Left ventricle myocardium inferior (tissue), 1 donor: ENCODE measurements around the gene SAE1. TPM values are rescaled to one million over a fixed set of nuclear protein-coding genes. Genes with fewer than 3 reads are reported as not detected.

Experiments used
- DNase-seq: peaks from one replicate; pipeline ENCODE4 v3.0.0-alpha.2; 2020
- H3K27ac ChIP-seq: fragments of 200-600 bp; replicated peaks from 2 replicates; pipeline ENCODE4 v1.8.0; 2021
- H3K27me3 ChIP-seq: fragments of 200-600 bp; 2 replicates; pipeline ENCODE4 v1.8.0; 2021; ENCODE audit warnings: low read depth
- H3K36me3 ChIP-seq: fragments of 200-600 bp; 2 replicates; pipeline ENCODE4 v1.8.0; 2021
- H3K4me1 ChIP-seq: fragments of 200-600 bp; 2 replicates; pipeline ENCODE4 v1.8.0; 2021
- H3K4me3 ChIP-seq: fragments of 200-600 bp; 2 replicates; pipeline ENCODE4 v1.8.0; 2021; ENCODE audit warnings: mild to moderate bottlenecking, moderate library complexity
- H3K9me3 ChIP-seq: fragments of 200-600 bp; replicated peaks from 2 replicates; pipeline ENCODE4 v1.8.0; 2021
- CTCF ChIP-seq: fragments of 200-600 bp; IDR thresholded peaks from 2 replicates; pipeline ENCODE4 v1.8.0; 2021; ENCODE audit warnings: antibody characterized with exemption, mild to moderate bottlenecking, borderline replicate concordance
- intact Hi-C: fragments of 100-400 bp; cut with micrococcal nuclease; formaldehyde crosslinking; loops from one replicate; pipeline ENCODE4 v1.11.0; 2022
- total RNA-seq: library from RNA; stranded (reverse); fragmentation: NEBNext Ultra II Directional; extraction: Animal tissue kit (Norgen Biotek cat#: 25700); gene quantifications from one replicate; pipeline ENCODE4 v1.2.1, GENCODE V29; 2021
- donor health status: DM: no; HTN: yes; CAD: no; lungs with severe emphysema.

SAE1 gene
- total RNA-seq, 1 donor from 2014 or later = 42.5 TPM

GRCh38 chr19:47172666-47173455, 42.2 kb downstream of the SAE1 start:
- TF ChIP-seq CTCF = no peak
- H3K27ac ChIP-seq = no peak overlapping the region
- intact Hi-C loops = no loop called here
- no peak for DNase-seq
- no peaks in the 10 kb centered on the region for H3K9me3 ChIP-seq
- peaks cover 49% of the 10 kb centered on the region for H3K36me3 ChIP-seq
- H3K27me3 ChIP-seq = no peaks in the 10 kb centered on the region
- H3K4me1 ChIP-seq = peaks cover 26% of the 10 kb centered on the region
- H3K4me3 ChIP-seq = no peak overlapping the region

GRCh38 chr19:47176071-47176626, 45.5 kb downstream of the SAE1 start:
- Histone ChIP-seq H3K27me3 (no peaks in the 10 kb centered on the region), H3K4me3 (no peak overlapping the region), H3K4me1 (peaks cover 31% of the 10 kb centered on the region), H3K27ac (peak overlapping the region; percentile 77), H3K9me3 (no peaks in the 10 kb centered on the region), H3K36me3 (peaks cover 35% of the 10 kb centered on the region)
- no peak for TF ChIP-seq CTCF
- intact Hi-C loops = no loop called here
- no peak for DNase-seq

DNA sequence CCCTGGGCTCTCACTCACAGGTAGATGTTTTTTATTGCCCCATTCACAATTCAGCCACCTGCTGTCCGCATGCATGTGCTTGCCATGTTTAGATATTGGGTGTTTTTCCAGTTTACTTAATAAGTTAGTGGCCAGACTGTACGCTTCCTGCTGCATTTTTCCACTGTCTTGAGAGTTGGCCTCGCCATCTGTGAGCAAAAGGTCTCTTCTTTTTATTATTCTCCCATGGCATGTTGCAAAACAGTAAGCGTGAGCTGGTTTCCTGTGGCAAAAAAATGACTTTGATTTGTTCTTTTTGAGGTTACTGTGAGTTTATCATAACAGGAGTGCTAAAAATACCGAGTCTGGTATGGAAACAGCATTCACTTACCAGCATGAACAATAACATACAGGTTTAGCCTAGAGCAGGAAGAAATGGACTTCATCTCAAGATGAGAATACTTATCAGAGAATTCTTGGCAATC, 46.0 kb downstream of the SAE1 start:
- Histone ChIP-seq H3K4me3 (no peak overlapping the region), H3K27me3 (no peaks in the 10 kb centered on the region), H3K9me3 (no peaks in the 10 kb centered on the region), H3K27ac (peak overlapping the region; percentile 77), H3K4me1 (peaks cover 31% of the 10 kb centered on the region), H3K36me3 (peaks cover 29% of the 10 kb centered on the region)
- no peak for TF ChIP-seq CTCF
- DNase-seq = no peak
- intact Hi-C loops = no loop called here

DNA sequence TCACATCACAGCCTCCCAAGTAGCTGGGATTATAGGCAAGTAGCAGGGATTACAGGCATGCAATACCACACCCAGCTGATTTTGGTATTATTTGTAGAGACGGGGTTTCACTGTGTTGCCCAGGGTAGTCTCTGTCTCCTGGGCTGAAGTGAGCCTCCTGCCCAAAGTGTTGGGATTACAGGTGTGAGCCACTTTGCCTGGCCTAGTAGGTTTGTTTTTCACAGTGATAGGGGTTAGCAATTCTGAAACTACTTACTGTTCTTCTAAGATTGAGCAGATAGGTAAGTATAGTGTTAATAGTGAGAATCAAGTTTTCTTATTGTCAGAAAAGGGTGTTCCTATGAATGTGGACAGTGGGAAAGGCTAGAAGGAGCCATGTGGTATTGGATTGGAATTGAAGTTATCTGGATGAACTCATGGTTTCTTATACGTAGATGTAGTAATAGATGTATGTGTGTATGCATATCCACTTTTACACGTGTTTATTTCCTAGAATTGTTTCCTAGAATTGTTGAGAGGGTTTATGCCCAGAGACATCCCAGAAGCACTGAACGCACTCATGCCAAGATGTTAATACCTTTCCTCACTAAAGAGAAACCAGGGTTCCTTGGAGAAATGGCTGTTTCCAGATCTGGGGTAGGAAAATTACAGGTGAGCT, 49.1 kb downstream of the SAE1 start:
- Histone ChIP-seq H3K4me3 (no peak overlapping the region), H3K9me3 (no peaks in the 10 kb centered on the region), H3K27ac (no peak overlapping the region), H3K27me3 (no peaks in the 10 kb centered on the region), H3K4me1 (peaks cover 47% of the 10 kb centered on the region), H3K36me3 (peaks cover 6% of the 10 kb centered on the region)
- intact Hi-C loops = no loop called here
- no peak for TF ChIP-seq CTCF
- DNase-seq = no peak

- TF ChIP-seq CTCF = no peak
- Histone ChIP-seq H3K27me3 (no peaks in the 10 kb centered on the region), H3K27ac (peak overlapping the region; percentile 65), H3K4me3 (no peak overlapping the region), H3K9me3 (no peaks in the 10 kb centered on the region), H3K4me1 (peaks cover 16% of the 10 kb centered on the region), H3K36me3 (peaks cover 6% of the 10 kb centered on the region)
- no peak for DNase-seq
- intact Hi-C loops = no loop called here
Measured at GRCh38 chr19:47183601-47184000, 53.0 kb downstream of the SAE1 start.
